ENCODE measurements around the gene FUZ.

The FUZ gene

DNA sequence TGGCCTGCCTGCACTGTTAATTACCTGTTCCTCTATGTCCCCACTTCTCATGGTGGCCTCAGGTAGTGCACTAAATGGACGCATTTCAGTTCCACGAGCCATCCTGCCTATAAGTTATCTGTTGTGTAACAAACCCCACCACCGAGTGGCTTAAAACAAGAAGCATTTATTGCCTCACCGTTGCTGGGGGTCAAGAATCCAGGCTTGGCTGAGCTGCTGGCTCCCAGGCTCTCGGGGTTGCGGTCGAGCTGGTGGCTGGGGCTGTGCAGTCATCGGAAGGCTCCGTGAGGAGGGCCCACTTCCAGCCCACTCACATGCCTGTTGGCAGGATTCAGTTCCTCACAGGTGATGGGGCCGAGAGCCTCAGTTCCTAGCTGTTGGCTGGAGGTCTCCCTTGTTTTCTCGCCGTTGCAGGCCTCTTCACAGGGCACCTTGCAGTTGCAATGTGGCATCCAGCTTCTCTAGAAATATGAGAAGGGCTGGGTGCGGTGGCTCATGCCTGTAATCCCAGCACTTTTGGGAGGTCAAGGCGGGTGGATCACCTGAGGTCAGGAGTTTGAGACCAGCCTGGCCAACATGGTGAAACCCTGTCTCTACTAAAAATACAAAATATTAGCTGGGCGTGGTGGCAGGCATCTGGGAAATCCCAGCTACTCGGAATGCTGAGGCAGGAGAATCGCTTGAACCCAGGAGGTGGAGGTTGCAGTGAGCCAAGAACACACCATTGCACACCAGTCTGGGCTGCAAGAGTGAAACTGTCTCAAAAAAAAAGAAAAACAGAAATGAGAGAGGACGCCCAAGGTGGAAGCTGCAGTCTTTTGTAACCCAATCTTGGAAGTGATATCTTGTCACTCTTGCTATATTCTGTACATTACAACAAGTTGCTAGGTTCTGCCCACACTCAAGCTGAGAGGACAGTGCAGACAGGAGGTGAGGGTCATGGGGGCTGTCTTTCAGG is 31.3 kb upstream of the FUZ start:
- TF ChIP-seq, protein P1, sequence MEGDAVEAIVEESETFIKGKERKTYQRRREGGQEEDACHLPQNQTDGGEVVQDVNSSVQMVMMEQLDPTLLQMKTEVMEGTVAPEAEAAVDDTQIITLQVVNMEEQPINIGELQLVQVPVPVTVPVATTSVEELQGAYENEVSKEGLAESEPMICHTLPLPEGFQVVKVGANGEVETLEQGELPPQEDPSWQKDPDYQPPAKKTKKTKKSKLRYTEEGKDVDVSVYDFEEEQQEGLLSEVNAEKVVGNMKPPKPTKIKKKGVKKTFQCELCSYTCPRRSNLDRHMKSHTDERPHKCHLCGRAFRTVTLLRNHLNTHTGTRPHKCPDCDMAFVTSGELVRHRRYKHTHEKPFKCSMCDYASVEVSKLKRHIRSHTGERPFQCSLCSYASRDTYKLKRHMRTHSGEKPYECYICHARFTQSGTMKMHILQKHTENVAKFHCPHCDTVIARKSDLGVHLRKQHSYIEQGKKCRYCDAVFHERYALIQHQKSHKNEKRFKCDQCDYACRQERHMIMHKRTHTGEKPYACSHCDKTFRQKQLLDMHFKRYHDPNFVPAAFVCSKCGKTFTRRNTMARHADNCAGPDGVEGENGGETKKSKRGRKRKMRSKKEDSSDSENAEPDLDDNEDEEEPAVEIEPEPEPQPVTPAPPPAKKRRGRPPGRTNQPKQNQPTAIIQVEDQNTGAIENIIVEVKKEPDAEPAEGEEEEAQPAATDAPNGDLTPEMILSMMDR (IDR thresholded peaks at IDR 0.05; ENCODE audit: insufficient read depth, missing control alignments) = no peak
- no peak for FAIRE-seq
- DNase-seq (ENCODE audit: insufficient read length, low spot score) = no peak

DNA sequence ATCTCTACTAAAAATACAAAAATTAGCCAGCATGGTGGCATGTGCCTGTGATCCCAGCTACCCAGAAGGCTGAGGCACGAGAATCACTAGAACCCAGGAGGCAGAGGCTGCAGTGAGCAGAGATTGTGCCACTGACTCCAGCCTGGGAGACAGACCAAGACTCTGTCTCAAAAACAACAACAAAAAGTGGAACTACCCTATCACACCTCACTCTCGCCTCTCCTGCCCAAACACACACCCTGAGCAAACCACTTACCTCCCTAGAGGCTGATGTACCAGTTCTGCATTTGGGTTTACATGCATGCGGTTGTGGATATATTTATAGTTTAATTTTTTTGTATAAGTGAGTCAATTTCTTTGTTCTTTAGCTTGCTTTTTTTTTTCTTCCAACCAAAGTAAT is 30.2 kb upstream of the FUZ start:
- no peak for DNase-seq (ENCODE audit: insufficient read length, low spot score)
- TF ChIP-seq, protein P1 (IDR thresholded peaks at IDR 0.05; ENCODE audit: insufficient read depth, missing control alignments) = no peak
- FAIRE-seq = no peak

DNA sequence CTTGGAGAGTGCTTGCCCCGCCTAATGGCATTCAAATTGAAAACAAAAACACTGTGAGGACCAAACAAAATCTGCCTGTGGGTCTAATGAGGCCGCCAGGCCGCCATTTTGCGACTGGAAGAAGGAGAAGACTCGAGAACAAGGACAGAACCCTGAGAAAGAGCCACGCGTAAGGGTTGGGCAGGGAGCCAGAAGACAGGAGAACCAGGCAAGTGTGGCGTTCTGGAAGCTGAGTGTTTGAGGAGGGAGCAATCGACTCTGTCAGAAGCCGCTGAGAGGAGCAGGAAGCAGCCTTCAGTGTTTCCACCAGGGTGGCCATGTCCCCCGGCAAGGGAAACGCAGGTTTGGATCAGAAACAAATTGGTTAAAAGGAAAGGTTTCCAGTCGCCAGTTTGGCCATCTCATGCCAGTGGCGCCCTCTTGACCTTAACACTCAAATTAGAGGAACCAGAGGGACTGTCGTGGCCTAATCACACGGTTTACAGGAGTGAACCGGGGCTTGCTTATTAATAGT is 27.7 kb upstream of the FUZ start:
- FAIRE-seq = no peak
- TF ChIP-seq, protein P1 (IDR thresholded peaks at IDR 0.05; ENCODE audit: insufficient read depth, missing control alignments) = no peak
- DNase-seq (ENCODE audit: insufficient read length, low spot score) = no peak

DNA sequence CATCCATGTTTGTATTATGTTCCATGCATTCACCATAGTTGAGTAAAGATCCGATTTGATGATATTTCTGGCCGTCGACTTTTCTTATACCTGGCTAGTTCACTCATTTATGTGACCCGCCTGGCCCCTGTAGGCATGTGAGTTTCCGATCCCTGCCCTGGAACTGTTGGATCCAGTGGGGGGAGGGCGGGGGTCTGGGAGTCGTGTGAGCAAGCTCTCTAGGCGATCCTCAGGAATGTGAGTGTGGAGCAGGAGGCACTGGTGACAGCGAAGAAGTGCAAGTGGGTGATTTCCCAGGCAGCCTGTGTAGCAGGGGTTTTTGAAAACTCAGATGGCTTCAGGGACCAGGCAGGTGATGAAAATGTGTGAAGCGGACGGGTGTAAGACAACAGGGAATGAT is 27.2 kb upstream of the FUZ start:
- no peak for FAIRE-seq
- TF ChIP-seq, protein P1 (IDR thresholded peaks at IDR 0.05; ENCODE audit: insufficient read depth, missing control alignments) = no peak
- no peak for DNase-seq (ENCODE audit: insufficient read length, low spot score)

DNA sequence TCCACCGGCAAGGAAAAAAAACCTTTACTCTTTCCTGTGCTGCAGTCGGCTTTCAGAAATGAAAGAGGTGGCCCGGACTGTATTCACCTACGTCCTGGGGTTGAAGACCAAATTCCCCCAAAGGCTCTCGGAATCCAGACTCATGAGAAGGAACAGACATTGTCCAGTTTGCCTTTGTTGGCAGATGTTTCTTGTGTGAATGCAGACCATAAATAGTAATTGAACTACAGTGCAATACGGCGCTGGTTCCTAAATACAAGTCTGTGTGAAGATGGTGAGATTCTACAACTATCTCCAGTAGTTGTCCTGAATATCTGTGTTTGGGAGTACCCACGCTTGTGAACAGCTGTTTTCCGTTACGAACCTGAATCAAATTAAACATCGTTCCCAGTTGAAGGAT is 26.6 kb upstream of the FUZ start:
- FAIRE-seq = no peak
- TF ChIP-seq, protein P1 (IDR thresholded peaks at IDR 0.05; ENCODE audit: insufficient read depth, missing control alignments) = no peak
- no peak for DNase-seq (ENCODE audit: insufficient read length, low spot score)

DNA sequence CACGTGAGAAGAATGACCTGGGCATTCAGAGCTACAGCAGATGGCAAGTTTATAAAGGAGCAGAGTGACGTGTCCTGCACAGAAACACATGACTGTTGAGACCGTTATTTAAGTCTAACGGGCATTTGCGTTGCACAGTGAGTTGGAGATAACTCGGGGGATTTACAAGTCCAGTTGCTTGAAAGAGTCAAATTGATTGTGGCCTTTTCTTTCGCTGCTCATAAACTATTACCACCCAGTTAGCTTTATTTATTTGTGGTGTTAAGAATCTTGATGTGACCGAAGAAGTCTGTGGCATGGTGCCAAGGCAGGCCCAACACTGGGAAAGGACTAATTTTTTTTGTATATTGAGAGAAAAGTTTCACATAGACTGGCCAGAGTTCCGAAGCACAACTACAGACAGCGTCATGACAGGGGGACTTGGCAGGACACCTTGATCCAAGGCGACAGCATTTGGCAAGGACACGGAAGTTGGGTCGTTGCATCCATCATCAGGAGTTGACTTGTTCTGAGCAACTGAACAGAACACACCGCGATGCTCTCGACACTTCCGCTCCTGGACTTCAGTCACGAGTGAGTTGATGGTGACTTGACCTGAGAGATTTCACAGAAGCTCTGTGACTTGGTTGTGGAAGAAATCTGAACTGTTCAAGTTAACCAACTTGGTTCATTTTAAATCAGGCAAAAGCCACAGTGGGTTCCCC is 25.9 kb upstream of the FUZ start:
- TF ChIP-seq, protein P1 (IDR thresholded peaks at IDR 0.05; ENCODE audit: insufficient read depth, missing control alignments) = no peak
- FAIRE-seq (no peak), DNase-seq (ENCODE audit: insufficient read length, low spot score) (no peak)

Data from D721Med (cell line).